ENCODE measurements around the gene IER5.

The IER5 gene

DNA sequence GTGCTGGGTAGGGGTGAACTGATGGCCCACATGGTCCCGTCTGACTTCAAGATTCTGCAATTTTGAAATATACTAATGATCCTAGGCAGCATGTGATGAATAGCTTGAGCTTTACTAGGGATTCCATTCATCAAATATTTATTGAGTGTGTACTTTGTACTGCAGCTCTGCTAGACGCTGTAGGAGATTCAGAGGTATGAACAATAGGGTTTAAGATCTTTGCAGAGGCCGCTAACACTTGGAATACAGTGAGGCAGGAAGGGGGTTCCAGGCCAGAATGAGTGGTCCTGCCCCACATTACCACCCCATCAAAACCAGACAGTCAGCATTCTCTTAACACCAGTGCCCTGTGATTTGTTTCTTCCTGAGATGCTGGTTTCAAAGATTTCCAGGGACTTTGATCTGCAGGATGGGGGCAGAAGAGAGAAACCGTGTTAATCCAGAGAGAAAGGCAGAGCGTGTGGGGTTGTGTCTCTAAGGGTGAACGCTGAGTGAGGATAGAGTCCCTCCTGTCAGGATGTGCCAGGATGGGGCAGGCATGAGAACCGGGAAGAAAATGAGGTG is 19.9 kb downstream of the IER5 start (continued):
- TF ChIP-seq, protein P1, sequence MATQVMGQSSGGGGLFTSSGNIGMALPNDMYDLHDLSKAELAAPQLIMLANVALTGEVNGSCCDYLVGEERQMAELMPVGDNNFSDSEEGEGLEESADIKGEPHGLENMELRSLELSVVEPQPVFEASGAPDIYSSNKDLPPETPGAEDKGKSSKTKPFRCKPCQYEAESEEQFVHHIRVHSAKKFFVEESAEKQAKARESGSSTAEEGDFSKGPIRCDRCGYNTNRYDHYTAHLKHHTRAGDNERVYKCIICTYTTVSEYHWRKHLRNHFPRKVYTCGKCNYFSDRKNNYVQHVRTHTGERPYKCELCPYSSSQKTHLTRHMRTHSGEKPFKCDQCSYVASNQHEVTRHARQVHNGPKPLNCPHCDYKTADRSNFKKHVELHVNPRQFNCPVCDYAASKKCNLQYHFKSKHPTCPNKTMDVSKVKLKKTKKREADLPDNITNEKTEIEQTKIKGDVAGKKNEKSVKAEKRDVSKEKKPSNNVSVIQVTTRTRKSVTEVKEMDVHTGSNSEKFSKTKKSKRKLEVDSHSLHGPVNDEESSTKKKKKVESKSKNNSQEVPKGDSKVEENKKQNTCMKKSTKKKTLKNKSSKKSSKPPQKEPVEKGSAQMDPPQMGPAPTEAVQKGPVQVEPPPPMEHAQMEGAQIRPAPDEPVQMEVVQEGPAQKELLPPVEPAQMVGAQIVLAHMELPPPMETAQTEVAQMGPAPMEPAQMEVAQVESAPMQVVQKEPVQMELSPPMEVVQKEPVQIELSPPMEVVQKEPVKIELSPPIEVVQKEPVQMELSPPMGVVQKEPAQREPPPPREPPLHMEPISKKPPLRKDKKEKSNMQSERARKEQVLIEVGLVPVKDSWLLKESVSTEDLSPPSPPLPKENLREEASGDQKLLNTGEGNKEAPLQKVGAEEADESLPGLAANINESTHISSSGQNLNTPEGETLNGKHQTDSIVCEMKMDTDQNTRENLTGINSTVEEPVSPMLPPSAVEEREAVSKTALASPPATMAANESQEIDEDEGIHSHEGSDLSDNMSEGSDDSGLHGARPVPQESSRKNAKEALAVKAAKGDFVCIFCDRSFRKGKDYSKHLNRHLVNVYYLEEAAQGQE (tag by site-specific recombination; IDR thresholded peaks at IDR 0.05), result no peak
- TF ChIP-seq, protein P2, sequence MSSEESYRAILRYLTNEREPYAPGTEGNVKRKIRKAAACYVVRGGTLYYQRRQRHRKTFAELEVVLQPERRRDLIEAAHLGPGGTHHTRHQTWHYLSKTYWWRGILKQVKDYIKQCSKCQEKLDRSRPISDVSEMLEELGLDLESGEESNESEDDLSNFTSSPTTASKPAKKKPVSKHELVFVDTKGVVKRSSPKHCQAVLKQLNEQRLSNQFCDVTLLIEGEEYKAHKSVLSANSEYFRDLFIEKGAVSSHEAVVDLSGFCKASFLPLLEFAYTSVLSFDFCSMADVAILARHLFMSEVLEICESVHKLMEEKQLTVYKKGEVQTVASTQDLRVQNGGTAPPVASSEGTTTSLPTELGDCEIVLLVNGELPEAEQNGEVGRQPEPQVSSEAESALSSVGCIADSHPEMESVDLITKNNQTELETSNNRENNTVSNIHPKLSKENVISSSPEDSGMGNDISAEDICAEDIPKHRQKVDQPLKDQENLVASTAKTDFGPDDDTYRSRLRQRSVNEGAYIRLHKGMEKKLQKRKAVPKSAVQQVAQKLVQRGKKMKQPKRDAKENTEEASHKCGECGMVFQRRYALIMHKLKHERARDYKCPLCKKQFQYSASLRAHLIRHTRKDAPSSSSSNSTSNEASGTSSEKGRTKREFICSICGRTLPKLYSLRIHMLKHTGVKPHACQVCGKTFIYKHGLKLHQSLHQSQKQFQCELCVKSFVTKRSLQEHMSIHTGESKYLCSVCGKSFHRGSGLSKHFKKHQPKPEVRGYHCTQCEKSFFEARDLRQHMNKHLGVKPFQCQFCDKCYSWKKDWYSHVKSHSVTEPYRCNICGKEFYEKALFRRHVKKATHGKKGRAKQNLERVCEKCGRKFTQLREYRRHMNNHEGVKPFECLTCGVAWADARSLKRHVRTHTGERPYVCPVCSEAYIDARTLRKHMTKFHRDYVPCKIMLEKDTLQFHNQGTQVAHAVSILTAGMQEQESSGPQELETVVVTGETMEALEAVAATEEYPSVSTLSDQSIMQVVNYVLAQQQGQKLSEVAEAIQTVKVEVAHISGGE (tag by site-specific recombination; conservative IDR thresholded peaks at IDR 0.05; ENCODE audit: low read depth), result no peak
- TF ChIP-seq, protein P3, sequence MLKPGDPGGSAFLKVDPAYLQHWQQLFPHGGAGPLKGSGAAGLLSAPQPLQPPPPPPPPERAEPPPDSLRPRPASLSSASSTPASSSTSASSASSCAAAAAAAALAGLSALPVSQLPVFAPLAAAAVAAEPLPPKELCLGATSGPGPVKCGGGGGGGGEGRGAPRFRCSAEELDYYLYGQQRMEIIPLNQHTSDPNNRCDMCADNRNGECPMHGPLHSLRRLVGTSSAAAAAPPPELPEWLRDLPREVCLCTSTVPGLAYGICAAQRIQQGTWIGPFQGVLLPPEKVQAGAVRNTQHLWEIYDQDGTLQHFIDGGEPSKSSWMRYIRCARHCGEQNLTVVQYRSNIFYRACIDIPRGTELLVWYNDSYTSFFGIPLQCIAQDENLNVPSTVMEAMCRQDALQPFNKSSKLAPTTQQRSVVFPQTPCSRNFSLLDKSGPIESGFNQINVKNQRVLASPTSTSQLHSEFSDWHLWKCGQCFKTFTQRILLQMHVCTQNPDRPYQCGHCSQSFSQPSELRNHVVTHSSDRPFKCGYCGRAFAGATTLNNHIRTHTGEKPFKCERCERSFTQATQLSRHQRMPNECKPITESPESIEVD (tag by site-specific recombination; IDR thresholded peaks at IDR 0.05), result no peak
- TF ChIP-seq, protein P4, sequence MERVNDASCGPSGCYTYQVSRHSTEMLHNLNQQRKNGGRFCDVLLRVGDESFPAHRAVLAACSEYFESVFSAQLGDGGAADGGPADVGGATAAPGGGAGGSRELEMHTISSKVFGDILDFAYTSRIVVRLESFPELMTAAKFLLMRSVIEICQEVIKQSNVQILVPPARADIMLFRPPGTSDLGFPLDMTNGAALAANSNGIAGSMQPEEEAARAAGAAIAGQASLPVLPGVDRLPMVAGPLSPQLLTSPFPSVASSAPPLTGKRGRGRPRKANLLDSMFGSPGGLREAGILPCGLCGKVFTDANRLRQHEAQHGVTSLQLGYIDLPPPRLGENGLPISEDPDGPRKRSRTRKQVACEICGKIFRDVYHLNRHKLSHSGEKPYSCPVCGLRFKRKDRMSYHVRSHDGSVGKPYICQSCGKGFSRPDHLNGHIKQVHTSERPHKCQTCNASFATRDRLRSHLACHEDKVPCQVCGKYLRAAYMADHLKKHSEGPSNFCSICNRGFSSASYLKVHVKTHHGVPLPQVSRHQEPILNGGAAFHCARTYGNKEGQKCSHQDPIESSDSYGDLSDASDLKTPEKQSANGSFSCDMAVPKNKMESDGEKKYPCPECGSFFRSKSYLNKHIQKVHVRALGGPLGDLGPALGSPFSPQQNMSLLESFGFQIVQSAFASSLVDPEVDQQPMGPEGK (tag by site-specific recombination; IDR thresholded peaks at IDR 0.05), result no peak
- TF ChIP-seq MEIS1 (CRISPR knock-in tag; IDR thresholded peaks at IDR 0.05; ENCODE audit: borderline replicate concordance) (no peak), ZNF114 (tag by site-specific recombination; IDR thresholded peaks at IDR 0.05) (no peak), ZNF211 (tag by site-specific recombination; IDR thresholded peaks at IDR 0.05; ENCODE audit: low read depth) (no peak), ZNF555 (tag by site-specific recombination; conservative IDR thresholded peaks at IDR 0.05) (no peak), SP7 (tag by site-specific recombination; IDR thresholded peaks at IDR 0.05) (no peak)
- TF ChIP-seq, protein P5, sequence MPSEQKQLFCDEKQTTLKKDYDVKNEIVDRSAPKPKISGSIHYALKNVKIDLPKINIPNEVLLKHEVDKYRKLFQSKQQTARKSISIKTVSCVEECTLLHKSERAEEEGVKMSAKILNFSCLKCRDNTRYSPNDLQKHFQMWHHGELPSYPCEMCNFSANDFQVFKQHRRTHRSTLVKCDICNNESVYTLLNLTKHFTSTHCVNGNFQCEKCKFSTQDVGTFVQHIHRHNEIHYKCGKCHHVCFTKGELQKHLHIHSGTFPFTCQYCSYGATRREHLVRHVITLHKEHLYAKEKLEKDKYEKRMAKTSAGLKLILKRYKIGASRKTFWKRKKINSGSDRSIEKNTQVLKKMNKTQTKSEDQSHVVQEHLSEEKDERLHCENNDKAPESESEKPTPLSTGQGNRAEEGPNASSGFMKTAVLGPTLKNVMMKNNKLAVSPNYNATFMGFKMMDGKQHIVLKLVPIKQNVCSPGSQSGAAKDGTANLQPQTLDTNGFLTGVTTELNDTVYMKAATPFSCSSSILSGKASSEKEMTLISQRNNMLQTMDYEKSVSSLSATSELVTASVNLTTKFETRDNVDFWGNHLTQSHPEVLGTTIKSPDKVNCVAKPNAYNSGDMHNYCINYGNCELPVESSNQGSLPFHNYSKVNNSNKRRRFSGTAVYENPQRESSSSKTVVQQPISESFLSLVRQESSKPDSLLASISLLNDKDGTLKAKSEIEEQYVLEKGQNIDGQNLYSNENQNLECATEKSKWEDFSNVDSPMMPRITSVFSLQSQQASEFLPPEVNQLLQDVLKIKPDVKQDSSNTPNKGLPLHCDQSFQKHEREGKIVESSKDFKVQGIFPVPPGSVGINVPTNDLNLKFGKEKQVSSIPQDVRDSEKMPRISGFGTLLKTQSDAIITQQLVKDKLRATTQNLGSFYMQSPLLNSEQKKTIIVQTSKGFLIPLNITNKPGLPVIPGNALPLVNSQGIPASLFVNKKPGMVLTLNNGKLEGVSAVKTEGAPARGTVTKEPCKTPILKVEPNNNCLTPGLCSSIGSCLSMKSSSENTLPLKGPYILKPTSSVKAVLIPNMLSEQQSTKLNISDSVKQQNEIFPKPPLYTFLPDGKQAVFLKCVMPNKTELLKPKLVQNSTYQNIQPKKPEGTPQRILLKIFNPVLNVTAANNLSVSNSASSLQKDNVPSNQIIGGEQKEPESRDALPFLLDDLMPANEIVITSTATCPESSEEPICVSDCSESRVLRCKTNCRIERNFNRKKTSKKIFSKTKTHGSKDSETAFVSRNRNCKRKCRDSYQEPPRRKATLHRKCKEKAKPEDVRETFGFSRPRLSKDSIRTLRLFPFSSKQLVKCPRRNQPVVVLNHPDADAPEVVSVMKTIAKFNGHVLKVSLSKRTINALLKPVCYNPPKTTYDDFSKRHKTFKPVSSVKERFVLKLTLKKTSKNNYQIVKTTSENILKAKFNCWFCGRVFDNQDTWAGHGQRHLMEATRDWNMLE (tag by site-specific recombination; conservative IDR thresholded peaks at IDR 0.05; ENCODE audit: low read depth), result no peak

All from HEK293 (cell line).